Suprapubic skin (tissue), 3 donors: ENCODE results near the gene FOXK1.

ENCODE experiments used
- EP300 ChIP-seq: sonication (generic); formaldehyde crosslinking; IDR thresholded peaks from one replicate; pipeline ENCODE4 v1.6.1; 2017; ENCODE audit warnings: antibody characterized with exemption
- TF ChIP-seq, protein P1 (sequence below), 2 donors: fragments of 200-600 bp in 1 of 2; fragments of 450-650 bp in 1 of 2; sonication (generic) in 1 of 2; IDR thresholded peaks; one replicate each; pipeline ENCODE4 v1.5.1; 2016 to 2019; ENCODE audit warnings: antibody characterized with exemption in 2 of 2, mild to moderate bottlenecking in 1 of 2, moderate library complexity in 1 of 2

DNA sequence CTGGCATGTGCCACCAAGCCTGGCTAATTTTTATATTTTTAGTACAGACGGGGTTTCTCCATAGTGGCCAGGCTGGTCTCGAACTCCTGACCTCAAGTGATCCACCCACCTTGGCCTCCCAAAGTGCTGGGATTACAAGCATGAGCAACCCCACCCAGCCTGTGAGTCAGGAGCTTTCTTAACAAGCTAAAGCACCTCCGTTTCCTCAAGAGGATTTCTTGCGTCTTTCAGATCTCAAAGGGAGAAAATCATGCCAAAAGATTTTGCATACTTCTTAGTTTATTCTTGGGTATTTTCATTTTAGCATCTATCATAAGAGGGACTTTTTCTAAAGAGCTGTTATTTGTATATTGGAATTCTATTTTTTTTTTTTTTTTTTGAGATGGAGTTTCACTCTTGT is 47.9 kb upstream of the FOXK1 start:
- TF ChIP-seq, protein P1, sequence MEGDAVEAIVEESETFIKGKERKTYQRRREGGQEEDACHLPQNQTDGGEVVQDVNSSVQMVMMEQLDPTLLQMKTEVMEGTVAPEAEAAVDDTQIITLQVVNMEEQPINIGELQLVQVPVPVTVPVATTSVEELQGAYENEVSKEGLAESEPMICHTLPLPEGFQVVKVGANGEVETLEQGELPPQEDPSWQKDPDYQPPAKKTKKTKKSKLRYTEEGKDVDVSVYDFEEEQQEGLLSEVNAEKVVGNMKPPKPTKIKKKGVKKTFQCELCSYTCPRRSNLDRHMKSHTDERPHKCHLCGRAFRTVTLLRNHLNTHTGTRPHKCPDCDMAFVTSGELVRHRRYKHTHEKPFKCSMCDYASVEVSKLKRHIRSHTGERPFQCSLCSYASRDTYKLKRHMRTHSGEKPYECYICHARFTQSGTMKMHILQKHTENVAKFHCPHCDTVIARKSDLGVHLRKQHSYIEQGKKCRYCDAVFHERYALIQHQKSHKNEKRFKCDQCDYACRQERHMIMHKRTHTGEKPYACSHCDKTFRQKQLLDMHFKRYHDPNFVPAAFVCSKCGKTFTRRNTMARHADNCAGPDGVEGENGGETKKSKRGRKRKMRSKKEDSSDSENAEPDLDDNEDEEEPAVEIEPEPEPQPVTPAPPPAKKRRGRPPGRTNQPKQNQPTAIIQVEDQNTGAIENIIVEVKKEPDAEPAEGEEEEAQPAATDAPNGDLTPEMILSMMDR (IDR thresholded peaks at IDR 0.05): no peak
- no peak for TF ChIP-seq EP300
